ENCODE results near the gene RTN4R. TPM values are rescaled to one million over a fixed set of nuclear protein-coding genes. Genes with fewer than 3 reads are reported as not detected.

The RTN4R gene
- total RNA-seq, 4 donors from 2014 or later, result 1.8 to 2.2 TPM; not detected in 2

DNA sequence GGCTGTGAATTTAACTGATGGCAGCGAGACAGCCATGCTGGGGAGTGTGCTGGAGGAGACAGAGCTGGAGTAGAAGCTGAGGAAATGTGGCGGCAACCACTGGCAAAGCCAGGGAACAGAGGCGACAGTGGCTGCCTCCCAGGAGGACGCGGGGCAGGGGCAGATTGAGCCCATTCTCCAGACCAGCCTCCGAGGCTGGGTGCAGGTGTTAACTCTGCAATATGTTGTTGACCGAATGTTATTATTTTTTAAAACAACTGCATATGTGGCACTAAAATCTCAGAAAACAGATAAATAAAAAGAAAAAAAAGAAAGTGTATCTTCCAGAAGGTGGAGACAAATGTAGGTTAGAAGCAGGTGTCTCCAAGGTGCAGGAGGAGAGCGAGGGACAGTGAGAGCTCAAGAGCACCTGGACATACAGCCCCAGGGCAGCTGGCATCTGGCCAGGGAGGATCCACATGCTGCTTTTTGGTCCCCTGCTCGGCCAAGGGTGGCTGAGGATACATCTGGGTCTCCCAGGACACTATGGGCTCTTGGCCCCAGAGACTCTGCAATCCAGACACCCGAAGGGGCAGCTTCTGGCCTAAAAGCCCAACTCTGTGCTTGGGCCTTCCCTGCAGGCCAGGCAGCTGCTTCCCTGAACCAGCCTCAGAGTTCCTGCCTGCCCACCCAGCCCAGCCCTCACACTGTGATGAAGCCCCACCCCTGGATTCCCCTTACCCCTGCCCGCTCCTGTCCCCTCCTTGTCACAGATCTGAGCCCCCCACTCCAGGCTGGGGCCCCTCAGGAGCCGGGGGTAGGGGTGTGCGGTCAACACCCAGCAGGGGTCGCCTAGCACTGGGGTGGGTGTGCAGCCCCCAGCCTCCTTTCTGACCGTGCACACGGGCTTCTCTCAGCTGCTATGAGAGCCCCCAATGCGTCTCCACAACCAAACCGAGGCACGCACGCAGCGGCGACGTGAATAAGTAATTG, 12.9 kb downstream of the RTN4R start:
- 88% methylated on average over 22 of the region's 23 CpGs for WGBS
- DNase-seq (ENCODE audit: extremely low spot score), result no peak
- intact Hi-C loops (cut with DNase I), result loop anchor here (5.0 kb wide), 1 partner anchor 48 kb away; no protein-coding TSS in a partner anchor
- H3K9me3 ChIP-seq, result no peaks in the 10 kb centered on the region
- no peak overlapping the region for H3K27ac ChIP-seq (replicated peaks in 1 of 4)
- TF ChIP-seq POLR2A (IDR thresholded peaks at IDR 0.05; ENCODE audit: low read depth), result no peak
- TF ChIP-seq, protein P1, sequence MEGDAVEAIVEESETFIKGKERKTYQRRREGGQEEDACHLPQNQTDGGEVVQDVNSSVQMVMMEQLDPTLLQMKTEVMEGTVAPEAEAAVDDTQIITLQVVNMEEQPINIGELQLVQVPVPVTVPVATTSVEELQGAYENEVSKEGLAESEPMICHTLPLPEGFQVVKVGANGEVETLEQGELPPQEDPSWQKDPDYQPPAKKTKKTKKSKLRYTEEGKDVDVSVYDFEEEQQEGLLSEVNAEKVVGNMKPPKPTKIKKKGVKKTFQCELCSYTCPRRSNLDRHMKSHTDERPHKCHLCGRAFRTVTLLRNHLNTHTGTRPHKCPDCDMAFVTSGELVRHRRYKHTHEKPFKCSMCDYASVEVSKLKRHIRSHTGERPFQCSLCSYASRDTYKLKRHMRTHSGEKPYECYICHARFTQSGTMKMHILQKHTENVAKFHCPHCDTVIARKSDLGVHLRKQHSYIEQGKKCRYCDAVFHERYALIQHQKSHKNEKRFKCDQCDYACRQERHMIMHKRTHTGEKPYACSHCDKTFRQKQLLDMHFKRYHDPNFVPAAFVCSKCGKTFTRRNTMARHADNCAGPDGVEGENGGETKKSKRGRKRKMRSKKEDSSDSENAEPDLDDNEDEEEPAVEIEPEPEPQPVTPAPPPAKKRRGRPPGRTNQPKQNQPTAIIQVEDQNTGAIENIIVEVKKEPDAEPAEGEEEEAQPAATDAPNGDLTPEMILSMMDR (IDR thresholded peaks at IDR 0.05), result no peak
- no peak for TF ChIP-seq POLR2AphosphoS5 (IDR thresholded peaks at IDR 0.05)
- no peak for TF ChIP-seq EP300 (IDR thresholded peaks at IDR 0.05)
- H3K36me3 ChIP-seq, result no peaks in the 10 kb centered on the region
- peaks cover 0 to 4% (median 2%) of the 10 kb centered on the region in 4 donors for H3K4me1 ChIP-seq
- no peaks in the 10 kb centered on the region for H3K27me3 ChIP-seq
- no peak overlapping the region for H3K4me3 ChIP-seq

DNA sequence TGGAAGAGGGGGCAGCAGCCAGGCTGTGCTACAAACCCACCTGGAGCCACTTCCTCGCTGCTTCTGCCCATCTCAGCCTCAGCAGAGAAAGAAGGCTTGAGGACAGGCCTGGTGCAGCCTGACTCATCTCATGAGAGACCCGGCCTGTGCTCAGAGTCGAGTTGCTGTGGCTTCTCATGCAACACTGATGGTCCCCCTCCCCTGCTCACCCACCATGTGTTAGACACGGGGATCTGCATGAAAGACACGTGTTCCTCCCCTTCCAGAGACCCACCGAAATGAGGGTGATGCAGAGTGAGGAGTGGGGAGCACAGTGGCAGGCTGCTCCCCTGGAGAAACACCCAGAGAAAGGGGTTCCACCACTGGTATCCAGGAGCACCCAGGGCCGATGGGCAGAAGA, 15.0 kb downstream of the RTN4R start:
- H3K4me3 ChIP-seq, result no peak overlapping the region
- TF ChIP-seq POLR2A (IDR thresholded peaks at IDR 0.05; ENCODE audit: low read depth), result no peak
- no peak for TF ChIP-seq EP300 (IDR thresholded peaks at IDR 0.05)
- no peak for TF ChIP-seq POLR2AphosphoS5 (IDR thresholded peaks at IDR 0.05)
- TF ChIP-seq, protein P1 (IDR thresholded peaks at IDR 0.05), result no peak
- H3K9me3 ChIP-seq, result no peaks in the 10 kb centered on the region
- WGBS, result 90% methylated on average over 3 of the region's 7 CpGs
- DNase-seq (ENCODE audit: extremely low spot score), result no peak
- H3K36me3 ChIP-seq, result no peaks in the 10 kb centered on the region
- intact Hi-C loops (cut with DNase I), result loop anchor here (5.0 kb wide), 1 partner anchor 46 kb away; no protein-coding TSS in a partner anchor
- H3K4me1 ChIP-seq, result peaks cover 11 to 24% (median 19%) of the 10 kb centered on the region in 4 donors
- H3K27me3 ChIP-seq, result no peaks in the 10 kb centered on the region
- no peak overlapping the region for H3K27ac ChIP-seq (replicated peaks in 1 of 4)

GRCh38 chr22:20251981-20252380, 16.1 kb downstream of the RTN4R start:
- no peak for DNase-seq (ENCODE audit: extremely low spot score)
- no peaks in the 10 kb centered on the region for H3K27me3 ChIP-seq
- TF ChIP-seq POLR2A (IDR thresholded peaks at IDR 0.05; ENCODE audit: low read depth) (no peak), EP300 (IDR thresholded peaks at IDR 0.05) (no peak), POLR2AphosphoS5 (IDR thresholded peaks at IDR 0.05) (no peak)
- TF ChIP-seq, protein P1 (IDR thresholded peaks at IDR 0.05), result no peak
- H3K9me3 ChIP-seq, result no peaks in the 10 kb centered on the region
- H3K36me3 ChIP-seq, result no peaks in the 10 kb centered on the region
- no peak overlapping the region for H3K27ac ChIP-seq (replicated peaks in 1 of 4)
- intact Hi-C loops (cut with DNase I), result loop anchor here (5.0 kb wide), 1 partner anchor 45 kb away; no protein-coding TSS in a partner anchor
- peaks cover 11 to 24% (median 19%) of the 10 kb centered on the region in 4 donors for H3K4me1 ChIP-seq
- 99% methylated on average over 5 of the region's 5 CpGs for WGBS
- no peak overlapping the region for H3K4me3 ChIP-seq

- Histone ChIP-seq H3K4me1 (peaks cover 11 to 24% (median 19%) of the 10 kb centered on the region in 4 donors), H3K36me3 (no peaks in the 10 kb centered on the region), H3K4me3 (no peak overlapping the region), H3K9me3 (no peaks in the 10 kb centered on the region), H3K27ac (replicated peaks in 1 of 4) (no peak overlapping the region), H3K27me3 (no peaks in the 10 kb centered on the region)
- no peak for DNase-seq (ENCODE audit: extremely low spot score)
- intact Hi-C loops (cut with DNase I), result loop anchor here (5.0 kb wide), 1 partner anchor 44 kb away; no protein-coding TSS in a partner anchor
- TF ChIP-seq POLR2AphosphoS5 (IDR thresholded peaks at IDR 0.05) (no peak), EP300 (IDR thresholded peaks at IDR 0.05) (no peak), POLR2A (IDR thresholded peaks at IDR 0.05; ENCODE audit: low read depth) (no peak)
- TF ChIP-seq, protein P1 (IDR thresholded peaks at IDR 0.05), result no peak
Measured at GRCh38 chr22:20251491-20251890, 16.6 kb downstream of the RTN4R start.
